ENCODE data around the gene LHB.
A peak's percentile ranks its signal among the peaks of the same experiment; 100 is the strongest.
"Not testable (repeated sequence)": the region's sequence is repeated elsewhere in the genome, so short reads cannot be mapped to it uniquely, and the experiment has no call there.

The LHB gene

GRCh38 chr19:49017041-49017665, at the start of gene LHB:
Gene LHB, minus strand, starts transcription at chr19:49017091. Its CDS starts 10 bp downstream, at chr19:49017081.
- DNase-seq = no peak

- DNase-seq = no peak
These were observed 49.1 kb upstream of the LHB start for GRCh38 chr19:49065905-49066512.

- DNase-seq = no peak
These were observed 48.1 kb upstream of the LHB start, which contains the start of gene NTF4 for GRCh38 chr19:49064768-49065611. Gene NTF4, minus strand, starts transcription at chr19:49064818. Its CDS starts 2,821 bp downstream, at chr19:49061997.

GRCh38 chr19:49064029-49064629, 47.2 kb upstream of the LHB start:
- no peak for DNase-seq

GRCh38 chr19:49061445-49061844, 44.6 kb upstream of the LHB start:
- DNase-seq = no peak

- no peak for DNase-seq
These were observed 44.1 kb upstream of the LHB start for GRCh38 chr19:49061000-49061399.

- DNase-seq = no peak
These were observed 42.2 kb upstream of the LHB start for GRCh38 chr19:49059053-49059452.

GRCh38 chr19:49058562-49058961, 41.7 kb upstream of the LHB start:
- no peak for DNase-seq

GRCh38 chr19:49057636-49058234, 40.8 kb upstream of the LHB start, which contains the start of gene CGB7:
Gene CGB7, minus strand, starts transcription at chr19:49057749. Its CDS starts 2,374 bp downstream, at chr19:49055375.
- DNase-seq = peak; percentile 14

- not testable (repeated sequence) for DNase-seq
These were observed 40.2 kb upstream of the LHB start for GRCh38 chr19:49056902-49057596.

- DNase-seq = peak; percentile 27
These were observed 39.4 kb upstream of the LHB start for GRCh38 chr19:49056101-49056901.

- not testable (repeated sequence) for DNase-seq
These were observed 33.6 kb upstream of the LHB start for GRCh38 chr19:49050376-49051033.

- not testable (repeated sequence) for DNase-seq
These were observed 32.9 kb upstream of the LHB start for GRCh38 chr19:49049834-49050233.

- DNase-seq = not testable (repeated sequence)
These were observed 32.1 kb upstream of the LHB start, which contains the start of gene CGB8 for GRCh38 chr19:49049011-49049410. Gene CGB8, minus strand, starts transcription at chr19:49049111. Its CDS starts 372 bp downstream, at chr19:49048739.

- not testable (repeated sequence) for DNase-seq
These were observed 26.7 kb upstream of the LHB start, which contains the start of gene CGB5 for GRCh38 chr19:49043548-49043947. Gene CGB5, plus strand, starts transcription at chr19:49043848. Its CDS starts 362 bp downstream, at chr19:49044210.

- DNase-seq = not testable (repeated sequence)
These were observed 25.8 kb upstream of the LHB start for GRCh38 chr19:49042666-49043065.

- no peak for DNase-seq
These were observed 25.3 kb upstream of the LHB start for GRCh38 chr19:49042177-49042576.

GRCh38 chr19:49039736-49040135, 22.8 kb upstream of the LHB start:
- DNase-seq = not testable (repeated sequence)

- DNase-seq = not testable (repeated sequence)
These were observed 21.8 kb upstream of the LHB start for GRCh38 chr19:49038557-49039276.

GRCh38 chr19:49038111-49038510, 21.2 kb upstream of the LHB start:
- DNase-seq = not testable (repeated sequence)

Data from CD4-positive, alpha-beta T cell treated with Interleukin-4 for 4 hours (primary cell).